K562 (cell line): ENCODE data around the gene ASMT. TPM values are rescaled to one million over a fixed set of nuclear protein-coding genes. Genes with fewer than 3 reads are reported as not detected.

Experiments
- BHLHE40 ChIP-seq: IDR thresholded peaks from 2 replicates; pipeline ENCODE4 v1.6.1; 2011; ENCODE audit warnings: low read length, improper control_type of control experiment
- CTBP1 ChIP-seq: fragments of 450-650 bp; IDR thresholded peaks from 2 replicates; pipeline ENCODE4 v1.6.1; 2016; ENCODE audit warnings: borderline replicate concordance
- EP300 ChIP-seq: IDR thresholded peaks from 2 replicates; pipeline ENCODE4 v1.6.1; 2012; ENCODE audit warnings: low read length, improper control_type of control experiment
- HDAC2 ChIP-seq: fragments of 450-650 bp; IDR thresholded peaks from 2 replicates; pipeline ENCODE4 v1.6.1; 2016; ENCODE audit warnings: mild to moderate bottlenecking
- JUN ChIP-seq, 2 experiments: sonication (generic) in 1 of 2; formaldehyde crosslinking in 1 of 2; IDR thresholded peaks; 2 replicates each; pipeline versions ENCODE4 v1.6.1 to v1.8.0; 2012 to 2022; ENCODE audit warnings: borderline replicate concordance in 2 of 2, mild to moderate bottlenecking in 2 of 2, improper control_type of control experiment in 1 of 2, low read depth in 1 of 2, low read length in 1 of 2, missing genetic modification reagents in 1 of 2
- NCOR1 ChIP-seq: fragments of 450-650 bp; IDR thresholded peaks from 2 replicates; pipeline ENCODE4 v1.6.1; 2016; ENCODE audit warnings: mild to moderate bottlenecking, moderate library complexity
- NELFE ChIP-seq: IDR thresholded peaks from 2 replicates; pipeline ENCODE4 v1.6.1; 2011; ENCODE audit warnings: mild to moderate bottlenecking; ENCODE audit not compliant: insufficient read depth, insufficient read length
- PHF21A ChIP-seq: fragments of 450-650 bp; IDR thresholded peaks from 2 replicates; pipeline ENCODE4 v1.6.1; 2017; ENCODE audit warnings: low read depth, borderline replicate concordance
- RFX7 ChIP-seq: fragments of 250-450 bp; sonication (Bioruptor Pico); IDR thresholded peaks from 2 replicates; pipeline ENCODE4 v1.5.1; 2021; ENCODE audit warnings: mild to moderate bottlenecking
- RHOXF2B ChIP-seq: fragments of 250-450 bp; sonication (Bioruptor Pico); conservative IDR thresholded peaks from 2 replicates; pipeline ENCODE4 v1.5.1; 2021
- SETDB1 ChIP-seq: IDR thresholded peaks from one replicate; pipeline ENCODE4 v1.6.1; 2012; ENCODE audit warnings: low read length, control low read depth, inconsistent platforms
- SMARCE1 ChIP-seq: fragments of 450-650 bp; IDR thresholded peaks from 2 replicates; pipeline ENCODE4 v1.7.1; 2016; ENCODE audit warnings: mild to moderate bottlenecking
- SNRNP70 ChIP-seq: fragments of 200-400 bp; formaldehyde crosslinking; optimal IDR thresholded peaks from 2 replicates; pipeline ENCODE3; 2017; ENCODE audit warnings: low read depth, low read length
- SRSF1 ChIP-seq: fragments of 200-400 bp; formaldehyde crosslinking; IDR thresholded peaks from 2 replicates; pipeline ENCODE4 v1.6.1; 2017; ENCODE audit warnings: mild to moderate bottlenecking, low read depth, low read length, moderate library complexity
- ZNF232 ChIP-seq: sonication (generic); formaldehyde crosslinking; IDR thresholded peaks from 2 replicates; pipeline ENCODE4 v1.8.0; 2022; ENCODE audit warnings: mild to moderate bottlenecking, missing genetic modification reagents
- ZNF3 ChIP-seq: fragments of 250-450 bp; sonication (Bioruptor Pico); IDR thresholded peaks from 2 replicates; pipeline ENCODE4 v1.5.0; 2021; ENCODE audit warnings: mild to moderate bottlenecking, moderate library complexity
- polyA plus RNA-seq, 8 experiments: library from polyadenylated mRNA; depleted of rRNA in 4 of 8; stranded (reverse) in 5 of 8; unstranded in 3 of 8; fragments of >200 nt; fragmentation: Nextera tagmentation in 2 of 8; fragmentation: Illumina TruSeq in 1 of 8; extraction: Ambion mirVana in 2 of 8; extraction: Trizol in 1 of 8; gene quantifications; 2 replicates each; pipeline versions ENCODE4 v1.2.1 to v1.2.3, GENCODE V29; 2011 to 2014; ENCODE audit warnings: inconsistent platforms in 1 of 8, missing spikeins in 1 of 8
- total RNA-seq, 7 experiments: library from RNA; depleted of rRNA in 6 of 7; stranded (reverse); fragments of >200 nt in 6 of 7; fragmentation: Illumina TruSeq in 2 of 7; extraction: Trizol in 2 of 7; gene quantifications; 2 replicates each; pipeline versions ENCODE4 v1.2.1 to v1.2.3, GENCODE V29; 2011 to 2021; ENCODE audit warnings: low replicate concordance in 1 of 7
- TF ChIP-seq, protein P1 (sequence below): fragments of 450-650 bp; IDR thresholded peaks from 2 replicates; pipeline ENCODE4 v1.6.1; 2016; ENCODE audit warnings: missing biosample characterization, missing genetic modification characterization
- TF ChIP-seq, protein P2 (sequence below), 2 experiments: fragments of 250-450 bp in 1 of 2; fragments of 450-650 bp in 1 of 2; sonication (Bioruptor Pico) in 1 of 2; IDR thresholded peaks; 2 replicates each; pipeline versions ENCODE4 v1.6.1 to v1.8.0; 2016 to 2021; ENCODE audit warnings: mild to moderate bottlenecking in 2 of 2, moderate library complexity in 2 of 2, missing compliant biosample characterization in 1 of 2, missing genetic modification characterization in 1 of 2
- TF ChIP-seq, protein P3 (sequence below), 2 experiments: fragments of 450-650 bp in 1 of 2; sonication (generic) in 1 of 2; formaldehyde crosslinking in 1 of 2; IDR thresholded peaks in 1 of 2; conservative IDR thresholded peaks in 1 of 2; 2 replicates each; pipeline versions ENCODE4 v1.6.1 to v1.8.1; 2016 to 2023; ENCODE audit warnings: mild to moderate bottlenecking in 2 of 2, moderate library complexity in 2 of 2, inconsistent platforms in 1 of 2, missing genetic modification reagents in 1 of 2
- TF ChIP-seq, protein P4 (sequence below): fragments of 250-450 bp; sonication (Bioruptor Pico); IDR thresholded peaks from 2 replicates; pipeline ENCODE4 v1.4.0; 2020
- TF ChIP-seq, protein P5 (sequence below): fragments of 450-650 bp; IDR thresholded peaks from 2 replicates; pipeline ENCODE4 v1.6.1; 2018; ENCODE audit warnings: mild to moderate bottlenecking, low read depth; ENCODE audit not compliant: partially characterized antibody
- TF ChIP-seq, protein P6 (sequence below): sonication (generic); formaldehyde crosslinking; IDR thresholded peaks from 2 replicates; pipeline ENCODE4 v1.8.0; 2022; ENCODE audit warnings: missing genetic modification reagents, mild to moderate bottlenecking, borderline replicate concordance

Gene ASMT
- total and polyA plus RNA-seq, 9 of the 15 experiments (the other 6 are each of a cell fraction or from before 2014, with no cell fraction given) = 0.06 TPM; not detected in 8

DNA sequence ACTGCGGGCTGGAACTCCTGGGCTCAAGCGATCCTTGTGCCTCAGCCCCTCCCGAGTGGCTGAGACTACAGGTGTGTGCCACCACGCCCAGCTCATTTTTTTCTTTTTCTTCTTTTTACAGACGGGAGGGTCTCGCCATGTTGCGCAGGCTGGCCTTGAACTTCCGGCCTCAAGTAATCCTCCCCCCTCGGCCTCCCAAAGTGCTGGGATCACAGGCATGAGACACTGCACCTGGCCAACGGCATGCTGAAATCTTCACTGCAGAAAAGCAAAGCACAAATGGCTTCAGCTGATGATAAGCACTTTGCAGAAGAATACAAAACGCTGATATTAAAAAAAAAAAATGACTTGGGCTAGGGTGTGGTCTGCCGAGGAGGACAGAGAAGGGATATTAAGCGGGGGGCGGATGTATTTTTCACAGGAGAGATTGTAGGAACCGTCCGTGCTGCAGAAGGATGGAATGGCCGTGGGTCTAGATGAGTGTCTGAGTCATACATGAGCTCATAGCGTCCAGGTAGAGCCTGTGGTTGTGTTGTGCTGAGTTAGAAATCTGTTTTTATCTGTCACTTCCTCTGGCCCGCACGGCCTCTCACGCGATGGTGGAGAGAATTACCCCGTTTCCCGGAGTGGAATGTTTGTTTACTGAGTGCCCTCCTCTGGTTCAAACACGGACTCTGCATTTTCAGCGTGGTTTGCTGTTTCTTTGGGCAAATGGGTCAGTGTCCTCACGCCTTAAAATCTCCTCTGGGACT lies 32.0 kb upstream of the ASMT start (continued):
- TF ChIP-seq SMARCE1 = peak; percentile 38; the same call in 1 of the 2 replicates
- TF ChIP-seq NELFE = no peak
- TF ChIP-seq EP300 = no peak
- no peak for TF ChIP-seq ZNF3 (CRISPR knock-in tag)
- TF ChIP-seq HDAC2 = no peak
- no peak for TF ChIP-seq SETDB1
- TF ChIP-seq SRSF1 = no peak
- TF ChIP-seq, protein P1, sequence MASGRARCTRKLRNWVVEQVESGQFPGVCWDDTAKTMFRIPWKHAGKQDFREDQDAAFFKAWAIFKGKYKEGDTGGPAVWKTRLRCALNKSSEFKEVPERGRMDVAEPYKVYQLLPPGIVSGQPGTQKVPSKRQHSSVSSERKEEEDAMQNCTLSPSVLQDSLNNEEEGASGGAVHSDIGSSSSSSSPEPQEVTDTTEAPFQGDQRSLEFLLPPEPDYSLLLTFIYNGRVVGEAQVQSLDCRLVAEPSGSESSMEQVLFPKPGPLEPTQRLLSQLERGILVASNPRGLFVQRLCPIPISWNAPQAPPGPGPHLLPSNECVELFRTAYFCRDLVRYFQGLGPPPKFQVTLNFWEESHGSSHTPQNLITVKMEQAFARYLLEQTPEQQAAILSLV (tag) = no peak
- TF ChIP-seq, protein P2, sequence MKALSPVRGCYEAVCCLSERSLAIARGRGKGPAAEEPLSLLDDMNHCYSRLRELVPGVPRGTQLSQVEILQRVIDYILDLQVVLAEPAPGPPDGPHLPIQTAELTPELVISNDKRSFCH (CRISPR knock-in tag; IDR thresholded peaks at IDR 0.05) = no peak
- TF ChIP-seq, protein P2 (tag; IDR thresholded peaks at IDR 0.05) = no peak
- TF ChIP-seq CTBP1 = peak; percentile 57; the same call in 1 of the 2 replicates
- TF ChIP-seq PHF21A = no peak
- TF ChIP-seq, protein P3, sequence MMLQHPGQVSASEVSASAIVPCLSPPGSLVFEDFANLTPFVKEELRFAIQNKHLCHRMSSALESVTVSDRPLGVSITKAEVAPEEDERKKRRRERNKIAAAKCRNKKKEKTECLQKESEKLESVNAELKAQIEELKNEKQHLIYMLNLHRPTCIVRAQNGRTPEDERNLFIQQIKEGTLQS (IDR thresholded peaks at IDR 0.05) = peak; percentile 75; the same call in 1 of the 2 replicates
- TF ChIP-seq, protein P3 (CRISPR knock-in tag; conservative IDR thresholded peaks at IDR 0.05) = no peak
- TF ChIP-seq, protein P4, sequence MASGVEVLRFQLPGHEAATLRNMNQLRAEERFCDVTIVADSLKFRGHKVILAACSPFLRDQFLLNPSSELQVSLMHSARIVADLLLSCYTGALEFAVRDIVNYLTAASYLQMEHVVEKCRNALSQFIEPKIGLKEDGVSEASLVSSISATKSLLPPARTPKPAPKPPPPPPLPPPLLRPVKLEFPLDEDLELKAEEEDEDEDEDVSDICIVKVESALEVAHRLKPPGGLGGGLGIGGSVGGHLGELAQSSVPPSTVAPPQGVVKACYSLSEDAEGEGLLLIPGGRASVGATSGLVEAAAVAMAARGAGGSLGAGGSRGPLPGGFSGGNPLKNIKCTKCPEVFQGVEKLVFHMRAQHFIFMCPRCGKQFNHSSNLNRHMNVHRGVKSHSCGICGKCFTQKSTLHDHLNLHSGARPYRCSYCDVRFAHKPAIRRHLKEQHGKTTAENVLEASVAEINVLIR (CRISPR knock-in tag) = no peak
- no peak for TF ChIP-seq SNRNP70
- no peak for TF ChIP-seq RHOXF2B (CRISPR knock-in tag)
- TF ChIP-seq, protein P5, sequence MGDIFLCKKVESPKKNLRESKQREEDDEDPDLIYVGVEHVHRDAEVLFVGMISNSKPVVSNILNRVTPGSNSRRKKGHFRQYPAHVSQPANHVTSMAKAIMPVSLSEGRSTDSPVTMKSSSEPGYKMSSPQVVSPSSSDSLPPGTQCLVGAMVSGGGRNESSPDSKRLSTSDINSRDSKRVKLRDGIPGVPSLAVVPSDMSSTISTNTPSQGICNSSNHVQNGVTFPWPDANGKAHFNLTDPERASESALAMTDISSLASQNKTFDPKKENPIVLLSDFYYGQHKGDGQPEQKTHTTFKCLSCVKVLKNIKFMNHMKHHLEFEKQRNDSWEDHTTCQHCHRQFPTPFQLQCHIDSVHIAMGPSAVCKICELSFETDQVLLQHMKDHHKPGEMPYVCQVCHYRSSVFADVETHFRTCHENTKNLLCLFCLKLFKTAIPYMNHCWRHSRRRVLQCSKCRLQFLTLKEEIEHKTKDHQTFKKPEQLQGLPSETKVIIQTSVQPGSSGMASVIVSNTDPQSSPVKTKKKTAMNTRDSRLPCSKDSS = no peak
- TF ChIP-seq BHLHE40 = peak; percentile 67
- TF ChIP-seq RFX7 (CRISPR knock-in tag) = no peak
- TF ChIP-seq NCOR1 = no peak
- no peak for TF ChIP-seq ZNF232 (CRISPR knock-in tag)
- TF ChIP-seq, protein P6, sequence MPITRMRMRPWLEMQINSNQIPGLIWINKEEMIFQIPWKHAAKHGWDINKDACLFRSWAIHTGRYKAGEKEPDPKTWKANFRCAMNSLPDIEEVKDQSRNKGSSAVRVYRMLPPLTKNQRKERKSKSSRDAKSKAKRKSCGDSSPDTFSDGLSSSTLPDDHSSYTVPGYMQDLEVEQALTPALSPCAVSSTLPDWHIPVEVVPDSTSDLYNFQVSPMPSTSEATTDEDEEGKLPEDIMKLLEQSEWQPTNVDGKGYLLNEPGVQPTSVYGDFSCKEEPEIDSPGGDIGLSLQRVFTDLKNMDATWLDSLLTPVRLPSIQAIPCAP (CRISPR knock-in tag) = no peak
- 0 out of 2 replicates have a peak, but pooled peaks have one; percentile 21 for TF ChIP-seq JUN (IDR thresholded peaks at IDR 0.05; ENCODE audit: borderline replicate concordance, low read depth, low read length)
- TF ChIP-seq JUN (CRISPR knock-in tag; IDR thresholded peaks at IDR 0.05; ENCODE audit: borderline replicate concordance) = no peak
